ENCODE results near the gene GRIN2A. TPM values are rescaled to one million over a fixed set of nuclear protein-coding genes. Genes with fewer than 3 reads are reported as not detected.

Gene GRIN2A
- total and polyA plus RNA-seq, 2 of the 8 experiments (the other 6 are each of a cell fraction or from before 2014, with no cell fraction given): 0.18 to 1.8 TPM

GRCh38 chr16:9757687-9758086 is 424.5 kb downstream of the GRIN2A start:
- 99% methylated on average over 4 of the region's 4 CpGs; no CpG with 5 or more reads in 1 of the 2 experiments for WGBS, 2 experiments (ENCODE audit: extremely low coverage in 1 of 2, insufficient coverage in 1 of 2, insufficient read length in 1 of 2, insufficient replicate concordance in 2 of 2, low coverage in 1 of 2, low lambda C conversion rate in 2 of 2, missing lambda C conversion rate in 1 of 2)
- H3K79me1 ChIP-seq (ENCODE audit: low read depth, low read length): no peaks in the 10 kb centered on the region
- H2BK15ac ChIP-seq (ENCODE audit: low read length): no peak overlapping the region
- ChIA-PET POLR2A (ENCODE audit: partially characterized antibody) (no interaction called here), CTCF (ENCODE audit: partially characterized antibody) (interaction anchor here (0.6 to 1.2 kb wide), 4 partner anchors 13 to 256 kb away, joined by 3 to 6 read pairs (median 4); no protein-coding TSS in a partner anchor)
- H3K4me3 ChIP-seq (ENCODE audit: extremely low read depth in 1 of 4, insufficient read depth in 2 of 4, low read depth in 3 of 4, low read length in 4 of 4): no peak overlapping the region
- H4K20me1 ChIP-seq (replicated peaks in 1 of 2; ENCODE audit: control insufficient read depth in 1 of 2, insufficient read depth in 2 of 2, low read length in 2 of 2): no peaks in the 10 kb centered on the region
- H4K5ac ChIP-seq (ENCODE audit: insufficient read length, low read depth, low read length): no peak overlapping the region
- H3K36me3 ChIP-seq (ENCODE audit: control insufficient read depth in 2 of 4, insufficient read depth in 4 of 4, low read length in 3 of 4): 0 out of 8 replicates have a peak, but pooled peaks cover 0 to 5% (median 0%) of the 10 kb centered on the region in 4 experiments
- H2BK12ac ChIP-seq (ENCODE audit: low read depth, low read length): no peak overlapping the region
- H3K79me2 ChIP-seq (ENCODE audit: control insufficient read depth in 1 of 2, insufficient read depth in 2 of 2, low read length in 2 of 2): no peaks in the 10 kb centered on the region
- no peak overlapping the region for H3K56ac ChIP-seq (replicated peaks; ENCODE audit: insufficient read length, low read depth, low read length)
- no peak overlapping the region for H3K4ac ChIP-seq (replicated peaks; ENCODE audit: insufficient read length, low read depth, low read length)
- DNase-seq (ENCODE audit: low read depth in 1 of 2, low spot score in 2 of 2) (no peak), FAIRE-seq (no peak)
- H2BK5ac ChIP-seq (ENCODE audit: low read depth, low read length): no peak overlapping the region
- H3K23ac ChIP-seq (ENCODE audit: insufficient read length): no peak overlapping the region
- H2BK120ac ChIP-seq (replicated peaks; ENCODE audit: low read depth, low read length): no peak overlapping the region
- H3K23me2 ChIP-seq (ENCODE audit: low read depth, low read length): no peaks in the 10 kb centered on the region
- H2BK20ac ChIP-seq (ENCODE audit: low read length): no peak overlapping the region
- no peak overlapping the region for H2AK5ac ChIP-seq (ENCODE audit: low read depth, low read length)
- no peak overlapping the region for H3K27ac ChIP-seq (ENCODE audit: low read depth, low read length)
- no peak overlapping the region for H3K9ac ChIP-seq (replicated peaks in 1 of 4; ENCODE audit: extremely low read depth in 1 of 4, low read depth in 3 of 4, low read length in 3 of 4)
- H3K14ac ChIP-seq (ENCODE audit: insufficient read length): no peak overlapping the region
- H3K4me1 ChIP-seq (replicated peaks in 1 of 4; ENCODE audit: control insufficient read depth in 3 of 4, insufficient read depth in 4 of 4, low read length in 3 of 4): peaks cover 0 to 4% (median 1%) of the 10 kb centered on the region in 4 experiments; a peak in 3 of 7 replicates
- H3K9me3 ChIP-seq (ENCODE audit: insufficient read depth in 2 of 2, low read depth in 1 of 2, low read length in 1 of 2): no peaks in the 10 kb centered on the region
- no peak overlapping the region for H3K18ac ChIP-seq (ENCODE audit: extremely low read depth, low read length)
- H3K4me2 ChIP-seq (ENCODE audit: insufficient read depth in 1 of 2, low read depth in 2 of 2, low read length in 2 of 2): no peak overlapping the region
- no peak overlapping the region for H4K8ac ChIP-seq (ENCODE audit: extremely low read depth, insufficient read depth, low read length)
- no peak overlapping the region for H4K91ac ChIP-seq (replicated peaks; ENCODE audit: insufficient read length, low read length)
- H3K27me3 ChIP-seq (replicated peaks in 1 of 4; ENCODE audit: control insufficient read depth in 3 of 4, extremely low read depth in 1 of 4, insufficient read depth in 3 of 4, low read length in 3 of 4): no peaks in the 10 kb centered on the region
- H2AFZ ChIP-seq (ENCODE audit: low read length): no peak overlapping the region
- TF ChIP-seq EP300 (IDR thresholded peaks at IDR 0.05; ENCODE audit: borderline replicate concordance in 1 of 2, low read depth in 2 of 2, low read length in 2 of 2) (no peak), RFX5 (IDR thresholded peaks at IDR 0.05; ENCODE audit: borderline replicate concordance, low read depth, low read length) (no peak), ATF3 (IDR thresholded peaks at IDR 0.05; ENCODE audit: insufficient read depth, low read depth, low read length) (no peak), TEAD4 (IDR thresholded peaks at IDR 0.05; ENCODE audit: low read depth, low read length) (no peak), EZH2 (IDR thresholded peaks at IDR 0.05; ENCODE audit: low read depth, low read length, severe bottlenecking) (no peak), NRF1 (IDR thresholded peaks at IDR 0.05; ENCODE audit: low read depth, low read length) (no peak), RNF2 (IDR thresholded peaks at IDR 0.05; ENCODE audit: borderline replicate concordance, low read depth, low read length, missing control alignments, poor library complexity, severe bottlenecking) (no peak), KDM5A (IDR thresholded peaks at IDR 0.05; ENCODE audit: low read length) (no peak), KDM1A (IDR thresholded peaks at IDR 0.05; ENCODE audit: borderline replicate concordance, low read length) (no peak), RAD21 (IDR thresholded peaks at IDR 0.05 in 1 of 2, conservative IDR thresholded peaks at IDR 0.05 in 1 of 2; ENCODE audit: low read depth in 2 of 2, low read length in 2 of 2) (no peak), POLR2A (IDR thresholded peaks at IDR 0.05; ENCODE audit: control extremely low read depth in 1 of 2, low read depth in 2 of 2, low read length in 2 of 2) (no peak), SAP30 (IDR thresholded peaks at IDR 0.05; ENCODE audit: insufficient read depth, insufficient replicate concordance, low read length) (no peak), TAF1 (IDR thresholded peaks at IDR 0.05; ENCODE audit: low read depth, low read length) (no peak)
